ENCODE measurements around the gene UBXN11.
A peak's percentile ranks its signal among the peaks of the same experiment; 100 is the strongest.

Gene UBXN11, protein sequence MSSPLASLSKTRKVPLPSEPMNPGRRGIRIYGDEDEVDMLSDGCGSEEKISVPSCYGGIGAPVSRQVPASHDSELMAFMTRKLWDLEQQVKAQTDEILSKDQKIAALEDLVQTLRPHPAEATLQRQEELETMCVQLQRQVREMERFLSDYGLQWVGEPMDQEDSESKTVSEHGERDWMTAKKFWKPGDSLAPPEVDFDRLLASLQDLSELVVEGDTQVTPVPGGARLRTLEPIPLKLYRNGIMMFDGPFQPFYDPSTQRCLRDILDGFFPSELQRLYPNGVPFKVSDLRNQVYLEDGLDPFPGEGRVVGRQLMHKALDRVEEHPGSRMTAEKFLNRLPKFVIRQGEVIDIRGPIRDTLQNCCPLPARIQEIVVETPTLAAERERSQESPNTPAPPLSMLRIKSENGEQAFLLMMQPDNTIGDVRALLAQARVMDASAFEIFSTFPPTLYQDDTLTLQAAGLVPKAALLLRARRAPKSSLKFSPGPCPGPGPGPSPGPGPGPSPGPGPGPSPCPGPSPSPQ

GRCh38 chr1:26306290-26307229, at the start of gene UBXN11:
Gene UBXN11, minus strand, starts transcription at chr1:26306636. Its CDS starts 3,753 bp downstream, at chr1:26302883.
- peak within 1 kb of the TSS; percentile 99 for H3K4me3 ChIP-seq (ENCODE audit: low read depth, low read length)
- no peaks in the 10 kb centered on the region for H3K27me3 ChIP-seq (ENCODE audit: insufficient read depth, low read depth, severe bottlenecking)
- peak; percentile 97 for DNase-seq
- H3K36me3 ChIP-seq = no peaks in the 10 kb centered on the region
- no peaks in the 10 kb centered on the region for H3K9me3 ChIP-seq (ENCODE audit: severe bottlenecking)
- H3K27ac ChIP-seq = peak within 1 kb of the TSS; percentile 84
- no peak for TF ChIP-seq CTCF (IDR thresholded peaks at IDR 0.05; ENCODE audit: low read depth, low read length)

DNA sequence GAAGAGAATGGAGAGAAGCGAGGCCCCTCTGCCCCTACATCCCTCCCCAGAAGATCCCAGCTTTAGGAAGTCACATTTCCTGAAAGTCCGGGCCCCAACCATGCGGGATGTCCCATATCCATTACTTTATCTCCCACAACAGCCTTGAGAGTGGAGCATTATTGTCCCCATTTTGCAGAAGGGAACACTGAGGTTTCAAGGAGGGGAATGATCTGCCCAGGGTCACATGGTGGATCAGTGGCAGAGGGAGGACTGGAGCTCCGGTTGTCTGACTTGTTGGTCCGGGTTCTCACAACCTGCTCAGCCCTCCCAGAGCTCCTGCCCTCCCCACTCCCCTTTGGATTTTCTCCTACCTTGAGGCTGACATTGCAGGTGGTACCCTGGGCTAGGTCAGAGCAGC, 49.7 kb upstream of the UBXN11 start:
- H3K36me3 ChIP-seq = no peaks in the 10 kb centered on the region
- H3K4me3 ChIP-seq (ENCODE audit: low read depth, low read length) = no peak overlapping the region
- H3K9me3 ChIP-seq (ENCODE audit: severe bottlenecking) = no peaks in the 10 kb centered on the region
- no peak overlapping the region for H3K27ac ChIP-seq
- no peaks in the 10 kb centered on the region for H3K27me3 ChIP-seq (ENCODE audit: insufficient read depth, low read depth, severe bottlenecking)
- TF ChIP-seq CTCF (IDR thresholded peaks at IDR 0.05; ENCODE audit: low read depth, low read length) = no peak
- no peak for DNase-seq

DNA sequence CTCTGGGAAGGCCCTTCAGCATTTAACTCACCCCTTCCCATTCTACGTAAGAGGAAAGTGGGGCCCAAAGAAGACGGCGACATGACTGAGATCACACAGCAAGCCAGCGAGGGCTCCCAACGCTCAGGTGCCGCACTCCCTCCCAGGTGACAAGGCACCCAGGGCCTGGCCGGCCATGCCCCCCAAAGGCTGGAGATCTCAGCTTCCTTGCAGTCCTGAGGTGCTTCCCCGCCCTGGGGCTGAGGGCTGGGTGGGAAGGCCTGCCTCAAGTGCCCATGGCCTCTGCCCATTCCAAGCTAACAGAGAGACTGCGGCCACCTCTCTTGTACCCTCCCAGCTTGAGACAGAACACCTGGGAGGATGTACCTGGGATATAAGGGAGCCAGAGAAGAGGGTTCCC, 48.5 kb upstream of the UBXN11 start:
- TF ChIP-seq CTCF (IDR thresholded peaks at IDR 0.05; ENCODE audit: low read depth, low read length) = no peak
- Histone ChIP-seq H3K27ac (no peak overlapping the region), H3K27me3 (ENCODE audit: insufficient read depth, low read depth, severe bottlenecking) (no peaks in the 10 kb centered on the region), H3K36me3 (no peaks in the 10 kb centered on the region), H3K9me3 (ENCODE audit: severe bottlenecking) (no peaks in the 10 kb centered on the region), H3K4me3 (ENCODE audit: low read depth, low read length) (no peak overlapping the region)
- no peak for DNase-seq

DNA sequence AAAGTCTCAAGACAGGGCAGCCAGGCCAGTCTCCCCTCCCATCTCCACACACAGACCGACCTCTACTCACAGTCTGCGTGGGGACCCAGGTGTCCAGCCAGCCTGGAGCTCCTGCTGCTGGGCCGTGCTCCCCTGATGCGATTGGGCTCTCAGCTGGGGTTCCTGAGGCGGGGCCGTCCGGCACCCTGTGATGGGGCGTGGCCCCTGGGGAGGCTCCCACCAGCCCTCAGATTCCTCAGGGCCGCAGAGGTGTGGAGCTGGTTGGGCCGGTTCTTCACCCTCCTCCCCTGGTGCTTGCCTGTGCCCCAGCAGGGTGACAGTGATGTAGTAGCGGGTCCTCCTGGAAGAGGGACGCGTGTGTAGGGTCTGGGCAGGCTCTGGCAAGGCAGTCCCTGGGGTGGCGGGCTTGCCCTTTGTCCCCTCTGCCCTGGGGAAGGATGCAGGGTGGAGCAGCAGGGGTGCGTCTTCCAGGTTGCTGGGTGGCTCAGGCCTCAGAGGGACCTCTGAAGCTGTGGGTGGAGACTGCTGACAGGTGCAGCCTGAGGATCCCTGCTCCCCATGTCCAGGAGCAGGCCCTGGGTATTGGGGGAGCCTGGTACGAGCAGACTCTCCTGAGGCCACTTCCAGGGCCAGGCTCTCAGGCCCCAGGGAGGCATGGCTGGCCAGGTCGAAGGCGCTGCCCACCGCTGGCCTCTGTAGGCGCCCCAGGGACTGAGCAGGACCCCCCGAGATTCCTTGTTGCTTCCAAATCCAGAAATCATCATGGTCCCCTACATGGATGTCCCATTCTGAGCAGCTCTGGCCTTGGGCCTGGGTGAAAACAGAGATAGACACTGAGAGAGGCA, 47.8 kb upstream of the UBXN11 start, which contains the start of gene CRYBG2:
TSS of gene CRYBG2 (minus strand) at position 155 of the 845 bp plus-strand sequence. CDS start 7,473 bp downstream, outside the sequence.
- TF ChIP-seq CTCF (IDR thresholded peaks at IDR 0.05; ENCODE audit: low read depth, low read length) = no peak
- DNase-seq = no peak
- H3K4me3 ChIP-seq (ENCODE audit: low read depth, low read length) = no peak within 1 kb of the TSS
- H3K36me3 ChIP-seq = no peaks in the 10 kb centered on the region
- no peaks in the 10 kb centered on the region for H3K27me3 ChIP-seq (ENCODE audit: insufficient read depth, low read depth, severe bottlenecking)
- no peak within 1 kb of the TSS for H3K27ac ChIP-seq
- no peaks in the 10 kb centered on the region for H3K9me3 ChIP-seq (ENCODE audit: severe bottlenecking)

DNA sequence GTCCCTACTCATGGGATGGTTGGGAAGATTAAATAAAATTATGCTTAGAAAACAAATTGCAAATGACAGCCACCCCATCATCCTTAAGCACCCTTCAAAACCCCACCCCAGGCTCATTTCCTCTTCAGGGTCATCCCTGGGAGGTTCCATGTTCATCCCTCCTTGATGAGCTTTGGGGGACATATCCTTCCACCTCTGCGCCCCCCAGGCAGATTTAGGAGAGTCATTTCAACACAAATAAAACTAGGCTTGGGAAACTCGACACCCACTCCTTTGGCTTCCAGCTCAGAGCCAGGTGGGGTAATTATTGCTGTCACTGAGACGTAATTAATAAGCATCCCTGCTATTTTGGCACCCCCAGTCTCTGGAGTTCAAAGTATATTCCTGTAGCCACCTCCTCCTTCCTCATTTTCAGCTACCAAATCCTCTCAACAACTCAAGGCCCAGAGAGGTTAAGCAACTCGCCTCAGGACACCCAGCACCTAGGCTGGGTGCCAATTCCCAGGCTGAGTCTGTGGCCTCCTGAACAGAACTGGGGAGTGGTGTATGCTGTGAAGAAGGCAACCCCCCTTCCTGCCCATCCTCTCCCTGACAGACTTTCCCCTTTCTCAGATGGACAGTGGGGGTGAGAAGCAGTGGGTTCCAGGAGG, 46.9 kb upstream of the UBXN11 start:
- Histone ChIP-seq H3K27ac (no peak overlapping the region), H3K27me3 (ENCODE audit: insufficient read depth, low read depth, severe bottlenecking) (no peaks in the 10 kb centered on the region), H3K36me3 (no peaks in the 10 kb centered on the region), H3K9me3 (ENCODE audit: severe bottlenecking) (no peaks in the 10 kb centered on the region), H3K4me3 (ENCODE audit: low read depth, low read length) (no peak overlapping the region)
- no peak for DNase-seq
- TF ChIP-seq CTCF (IDR thresholded peaks at IDR 0.05; ENCODE audit: low read depth, low read length) = no peak

Measured in WERI-Rb-1 (cell line).